ENCODE results near the gene EFHB.

DNA sequence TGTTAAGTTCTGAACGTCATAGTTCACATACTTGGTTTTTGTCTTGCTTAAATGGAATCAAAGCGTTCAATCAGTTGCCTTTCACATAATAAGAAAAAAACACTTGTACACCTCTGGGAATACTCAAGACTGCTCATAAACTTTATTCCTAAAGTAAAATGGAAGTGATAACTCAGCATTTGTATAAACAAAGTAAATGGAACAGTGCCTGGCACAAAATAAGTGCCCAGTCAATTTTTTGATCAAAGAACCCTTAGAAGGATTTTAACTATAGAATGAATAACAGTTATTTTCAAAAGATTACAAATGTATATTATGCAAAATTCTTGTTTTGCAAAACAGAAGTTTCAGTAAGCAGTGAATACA lies 14.2 kb upstream of the EFHB start:
- no peak for TF ChIP-seq POLR2A (IDR thresholded peaks at IDR 0.05)
- TF ChIP-seq, protein P1, sequence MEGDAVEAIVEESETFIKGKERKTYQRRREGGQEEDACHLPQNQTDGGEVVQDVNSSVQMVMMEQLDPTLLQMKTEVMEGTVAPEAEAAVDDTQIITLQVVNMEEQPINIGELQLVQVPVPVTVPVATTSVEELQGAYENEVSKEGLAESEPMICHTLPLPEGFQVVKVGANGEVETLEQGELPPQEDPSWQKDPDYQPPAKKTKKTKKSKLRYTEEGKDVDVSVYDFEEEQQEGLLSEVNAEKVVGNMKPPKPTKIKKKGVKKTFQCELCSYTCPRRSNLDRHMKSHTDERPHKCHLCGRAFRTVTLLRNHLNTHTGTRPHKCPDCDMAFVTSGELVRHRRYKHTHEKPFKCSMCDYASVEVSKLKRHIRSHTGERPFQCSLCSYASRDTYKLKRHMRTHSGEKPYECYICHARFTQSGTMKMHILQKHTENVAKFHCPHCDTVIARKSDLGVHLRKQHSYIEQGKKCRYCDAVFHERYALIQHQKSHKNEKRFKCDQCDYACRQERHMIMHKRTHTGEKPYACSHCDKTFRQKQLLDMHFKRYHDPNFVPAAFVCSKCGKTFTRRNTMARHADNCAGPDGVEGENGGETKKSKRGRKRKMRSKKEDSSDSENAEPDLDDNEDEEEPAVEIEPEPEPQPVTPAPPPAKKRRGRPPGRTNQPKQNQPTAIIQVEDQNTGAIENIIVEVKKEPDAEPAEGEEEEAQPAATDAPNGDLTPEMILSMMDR (IDR thresholded peaks at IDR 0.05 in 4 of 5, conservative IDR thresholded peaks at IDR 0.05 in 1 of 5): no peak

Measured in gastrocnemius medialis (tissue), 4 donors.